Stimulated activated CD8-positive, alpha-beta memory T cell treated with anti-CD3 and anti-CD28 coated beads, Interleukin-12 subunit alpha, Interleukin-12 subunit beta, amount 100 ng/mL, for 4 hours (primary cell): ENCODE results near the gene SOCS3.

ENCODE experiments used
- DNase-seq: peaks from one replicate; pipeline ENCODE4 v3.0.0-alpha.2; 2020; ENCODE audit warnings: low read depth

SOCS3 gene

DNA sequence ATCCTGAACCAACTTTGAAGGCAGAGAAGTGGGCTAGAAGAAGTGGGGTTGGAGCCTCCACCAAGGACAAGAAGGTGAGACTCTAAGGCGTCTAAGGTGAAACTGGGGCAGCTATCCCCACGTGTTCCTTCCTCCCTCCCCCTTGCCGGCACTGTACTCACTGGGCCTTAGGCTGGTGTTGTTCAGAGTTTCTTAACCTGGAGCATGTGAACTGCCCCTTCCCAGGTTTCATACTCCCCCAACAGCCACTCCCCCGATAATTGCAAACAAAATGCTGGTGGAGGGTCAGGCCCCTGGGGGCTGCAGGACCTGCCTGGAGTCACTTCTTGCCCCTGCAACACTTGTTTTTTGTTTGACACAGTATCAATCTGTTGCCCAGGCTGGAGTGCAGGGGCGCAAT, 7.3 kb upstream of the SOCS3 start:
- DNase-seq = no peak

DNA sequence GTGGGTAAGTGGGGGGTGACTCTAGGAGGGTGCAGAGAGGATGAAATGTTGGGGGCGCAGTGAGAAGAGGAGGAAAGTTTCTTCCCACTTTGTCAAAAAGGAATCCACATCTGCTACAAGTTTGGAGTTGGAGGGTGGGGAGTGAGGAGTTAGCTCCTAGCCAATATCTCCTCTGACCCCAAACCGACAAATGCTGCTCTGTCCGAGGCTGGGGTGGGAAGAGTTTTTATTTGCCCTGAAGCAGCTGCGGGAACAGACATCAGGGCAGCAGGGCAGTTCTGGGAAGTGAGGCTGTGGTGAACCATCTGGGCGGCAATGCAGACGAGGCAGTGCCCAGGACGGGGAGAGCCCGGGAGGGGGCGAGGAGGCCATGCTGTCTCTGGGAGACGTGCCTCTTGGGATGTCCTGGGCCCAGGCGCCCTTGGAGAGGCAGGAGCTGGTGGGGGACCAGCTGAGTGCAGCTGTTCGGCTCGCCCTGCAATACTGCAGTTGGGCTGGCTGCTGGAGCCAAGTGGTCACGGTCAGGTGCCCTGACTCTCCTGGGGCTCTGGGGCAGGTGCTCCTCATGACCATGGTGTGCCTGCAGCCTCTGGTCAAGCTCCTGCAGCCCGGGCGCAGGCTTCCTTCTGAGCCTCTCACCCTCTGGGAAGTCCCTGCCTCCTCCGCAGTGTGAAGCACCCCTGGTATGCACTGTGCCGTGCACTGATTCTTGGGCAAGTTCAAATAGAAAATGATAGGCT, 6.4 kb upstream of the SOCS3 start:
- DNase-seq = no peak

DNA sequence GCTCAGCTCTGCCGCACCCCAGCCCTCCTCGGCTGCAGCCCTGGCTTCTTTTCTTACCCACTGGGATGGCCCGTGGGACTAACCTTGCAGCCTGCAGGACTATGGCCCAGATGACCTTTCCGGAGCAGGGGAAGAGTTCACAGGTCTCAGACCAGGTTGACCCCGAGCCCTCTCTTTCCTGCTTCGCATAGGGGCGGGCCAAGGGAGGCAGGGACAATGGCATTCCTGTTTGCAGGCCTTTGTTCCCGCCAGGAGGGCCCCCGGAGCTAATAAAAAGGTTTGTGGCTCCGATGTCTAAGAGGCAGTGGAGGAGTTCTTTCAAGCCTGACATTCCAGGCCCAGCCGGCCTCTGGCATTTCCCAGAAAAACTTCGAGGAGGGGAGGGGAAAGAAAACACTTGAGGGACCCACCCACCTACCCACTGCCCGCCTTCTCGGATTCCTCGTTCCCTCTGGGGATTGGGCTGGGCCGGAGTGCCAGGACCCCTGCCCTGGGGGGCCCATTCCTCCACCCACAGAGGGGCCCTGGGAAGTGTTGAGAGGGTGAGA, 5.8 kb upstream of the SOCS3 start:
- DNase-seq = no peak

DNA sequence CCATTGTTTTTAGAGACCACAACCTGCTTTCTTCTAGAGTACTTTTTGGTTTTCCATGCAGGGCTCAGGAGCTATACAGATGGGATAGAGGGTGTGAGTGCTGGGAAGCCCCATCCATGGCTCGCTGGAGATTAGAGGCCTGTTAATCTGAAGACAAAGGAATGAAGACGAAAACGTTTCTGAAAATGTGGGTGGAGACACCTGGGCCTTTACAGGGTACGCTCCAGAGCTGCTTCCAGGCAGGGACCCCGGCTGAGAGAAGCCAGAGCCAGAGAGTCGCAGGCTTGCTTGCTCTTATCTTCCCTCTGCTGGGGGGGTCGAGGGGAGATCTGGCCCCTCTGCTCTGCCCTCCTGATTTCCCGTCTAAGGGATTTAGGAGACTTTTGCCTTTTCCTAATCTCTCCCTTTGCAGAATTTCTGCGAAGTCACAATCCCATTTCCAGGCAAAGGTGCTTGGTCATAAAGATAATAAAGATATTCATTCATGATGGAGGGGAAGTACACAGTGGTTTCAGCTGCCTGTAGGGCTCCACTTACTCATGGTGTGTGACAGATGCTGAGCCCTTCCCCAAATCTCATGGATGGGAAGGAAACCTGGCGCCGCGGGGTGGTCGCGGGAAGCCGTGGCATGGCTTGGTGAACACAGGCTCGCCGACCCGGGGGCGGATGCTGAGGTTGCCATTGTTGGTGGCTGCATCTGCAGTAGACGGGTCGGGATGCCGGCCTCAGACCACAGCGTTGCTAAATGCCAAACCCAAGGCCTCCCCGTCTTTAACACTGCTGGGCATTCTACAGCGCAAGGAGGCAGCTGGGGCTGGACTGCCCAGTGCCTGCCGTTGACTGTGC, 4.8 kb upstream of the SOCS3 start:
- no peak for DNase-seq

DNA sequence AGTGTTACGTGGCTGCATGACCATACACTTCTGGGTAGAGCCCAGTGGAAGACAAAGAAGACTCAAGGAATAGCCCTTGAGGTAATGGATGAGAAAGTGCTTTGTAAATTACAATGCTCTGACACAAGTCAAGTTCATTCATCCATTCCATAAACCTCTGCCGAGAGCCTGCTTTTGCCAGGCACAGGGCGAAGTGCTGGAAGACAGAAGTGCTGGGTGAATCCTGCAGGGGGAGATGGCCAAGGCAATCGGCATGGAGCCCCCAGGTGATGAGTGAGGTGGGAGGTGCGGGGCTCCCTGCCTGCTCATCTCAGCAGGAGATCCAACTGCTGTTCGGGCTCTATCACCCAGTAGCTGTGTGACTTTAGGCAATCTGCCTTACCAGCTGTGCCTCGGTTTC, 2.8 kb upstream of the SOCS3 start:
- DNase-seq = no peak

DNA sequence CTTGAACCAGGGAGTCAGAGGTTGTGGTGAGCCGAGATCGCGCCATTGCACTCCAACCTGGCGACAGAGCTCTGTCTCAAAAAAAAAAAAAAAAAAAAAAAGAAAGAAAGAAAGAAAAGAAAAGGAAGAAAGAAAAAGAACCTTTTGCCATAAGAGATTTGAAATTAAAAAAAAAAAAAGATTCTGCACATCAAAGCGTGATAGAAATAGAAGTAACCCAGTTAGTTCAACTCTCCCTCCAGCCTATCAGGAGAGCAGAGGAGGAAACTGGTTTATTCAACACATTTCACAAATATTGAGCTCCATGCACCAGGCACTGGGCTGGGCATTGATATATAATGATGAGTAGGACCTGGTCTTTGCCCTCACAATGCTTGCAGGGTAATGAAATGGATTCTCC, 2.4 kb upstream of the SOCS3 start:
- DNase-seq = no peak

DNA sequence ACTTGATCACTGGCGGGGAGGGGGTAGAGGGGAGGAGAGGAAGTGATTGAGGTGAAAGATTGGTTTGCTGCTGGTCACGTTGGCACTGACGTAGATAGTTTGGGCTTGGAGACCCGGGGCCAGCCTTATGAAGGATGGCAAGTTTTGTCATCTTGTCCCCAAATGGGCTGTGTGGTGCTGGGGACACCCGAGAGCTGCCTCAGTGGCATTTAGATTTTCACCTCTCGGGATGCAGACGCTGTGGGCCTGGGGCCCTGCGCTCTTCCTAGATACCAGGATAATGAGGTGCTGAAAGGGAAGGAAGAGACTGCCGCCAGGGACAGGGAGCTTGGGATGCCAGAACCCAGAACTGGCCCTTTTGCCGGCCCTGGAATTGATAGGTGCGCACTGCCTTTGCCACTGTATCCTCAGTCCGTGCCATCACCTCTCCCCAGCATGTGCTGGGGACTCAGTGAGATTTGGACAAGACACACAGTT, 1.4 kb upstream of the SOCS3 start:
- no peak for DNase-seq

DNA sequence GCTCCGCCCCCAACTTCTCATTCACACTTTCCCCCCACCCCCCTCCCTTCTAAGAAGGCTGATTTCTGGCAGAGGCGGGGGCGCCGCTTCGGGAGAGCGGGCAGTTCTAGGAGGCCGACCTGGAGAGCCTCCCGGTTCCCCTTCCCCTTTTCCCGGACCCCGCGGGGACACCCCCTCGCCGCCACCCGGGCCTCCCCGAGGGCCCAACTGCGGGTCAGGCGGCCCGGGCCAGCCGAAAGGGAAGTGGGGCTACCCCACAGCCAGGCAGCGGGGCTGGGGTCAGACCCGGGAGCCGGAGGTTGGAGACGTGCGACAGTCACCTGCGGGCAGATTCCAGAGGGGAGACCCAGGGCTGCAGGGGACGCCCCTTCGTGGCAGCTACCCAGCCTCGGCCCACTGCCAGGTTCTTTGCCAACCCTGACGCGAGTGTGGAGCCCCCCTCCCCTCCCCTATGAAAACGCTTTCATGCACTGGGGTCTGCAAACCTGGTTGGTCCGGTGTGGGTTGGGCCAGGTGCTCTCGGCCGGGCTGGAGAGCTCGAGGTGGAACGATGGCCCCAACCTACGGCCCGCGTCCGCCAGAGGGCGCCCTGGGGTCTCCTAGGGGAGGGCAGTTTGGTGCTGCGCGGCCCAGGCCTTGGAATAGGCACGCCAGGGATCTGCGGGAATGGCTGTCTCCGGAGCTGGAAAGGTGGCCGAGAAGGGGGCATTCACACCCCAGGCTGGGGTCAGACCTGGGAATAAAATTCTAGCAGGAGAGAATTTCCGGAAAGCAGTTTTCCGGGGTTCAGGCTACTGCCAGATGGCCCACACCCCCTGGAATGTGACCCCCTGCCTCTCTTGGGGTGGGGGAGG, 721 bp upstream of the SOCS3 start:
- peak; percentile 79 for DNase-seq

DNA sequence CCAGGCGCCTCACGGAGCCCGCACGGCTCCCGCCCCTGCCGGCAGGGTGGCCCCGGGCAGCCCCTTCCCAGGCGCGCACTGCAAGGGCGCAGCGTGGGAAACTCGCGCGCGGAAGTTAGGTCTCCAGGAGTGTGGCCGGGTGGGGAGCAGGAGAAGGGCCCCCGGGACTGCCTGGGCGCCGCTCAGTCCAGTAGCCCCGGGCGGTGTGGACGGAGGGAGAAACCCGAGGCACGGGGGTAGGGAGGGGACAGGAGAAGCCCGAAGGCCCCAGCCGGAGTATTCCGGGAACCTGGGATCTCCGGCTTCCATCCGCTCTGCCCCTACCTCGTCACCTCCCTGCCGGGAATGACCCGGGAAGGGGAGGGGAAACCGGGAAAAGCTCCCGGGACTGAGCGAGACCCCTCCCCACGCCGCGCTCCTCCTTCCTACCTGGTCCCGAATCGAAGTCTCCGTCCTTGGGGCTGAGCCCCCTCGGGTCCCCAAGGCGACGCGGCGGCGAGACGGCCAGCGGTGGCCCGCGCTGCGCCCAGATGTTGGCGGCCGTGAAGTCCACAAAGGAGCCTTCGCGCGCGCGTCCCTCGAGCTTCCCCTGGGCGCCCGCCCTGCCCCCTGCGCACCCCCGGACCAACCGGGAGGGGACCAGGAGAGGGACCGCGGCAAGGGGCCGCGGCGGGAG, 418 bp downstream of the SOCS3 start:
- DNase-seq = no peak

DNA sequence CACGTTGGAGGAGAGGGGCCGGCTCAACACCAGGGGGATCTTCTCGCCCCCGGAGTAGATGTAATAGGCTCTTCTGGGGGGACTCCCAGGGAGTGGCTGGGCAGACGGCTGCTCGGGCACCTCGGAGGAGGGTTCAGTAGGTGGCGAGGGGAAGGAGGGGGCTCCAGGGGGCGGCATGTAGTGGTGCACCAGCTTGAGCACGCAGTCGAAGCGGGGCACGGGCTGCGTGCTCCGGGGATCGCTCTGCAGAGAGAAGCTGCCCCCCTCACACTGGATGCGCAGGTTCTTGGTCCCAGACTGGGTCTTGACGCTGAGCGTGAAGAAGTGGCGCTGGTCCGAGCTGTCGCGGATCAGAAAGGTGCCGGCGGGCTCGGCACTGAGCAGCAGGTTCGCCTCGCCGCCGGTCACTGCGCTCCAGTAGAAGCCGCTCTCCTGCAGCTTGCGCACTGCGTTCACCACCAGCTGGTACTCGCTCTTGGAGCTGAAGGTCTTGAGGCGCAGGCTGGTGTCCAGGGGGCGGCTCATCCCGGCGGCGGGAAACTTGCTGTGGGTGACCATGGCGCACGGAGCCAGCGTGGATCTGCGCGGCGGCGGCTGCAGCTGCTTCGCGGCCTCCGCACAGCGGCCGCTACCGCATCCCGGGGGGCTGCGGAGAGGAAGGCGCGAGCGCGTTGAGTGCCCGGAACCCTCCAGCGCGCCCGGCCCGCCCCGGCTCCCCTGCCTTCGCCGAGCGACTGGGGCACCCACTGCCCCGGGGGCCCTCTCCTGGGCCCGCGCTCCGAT, 1.1 kb downstream of the SOCS3 start:
- no peak for DNase-seq

DNA sequence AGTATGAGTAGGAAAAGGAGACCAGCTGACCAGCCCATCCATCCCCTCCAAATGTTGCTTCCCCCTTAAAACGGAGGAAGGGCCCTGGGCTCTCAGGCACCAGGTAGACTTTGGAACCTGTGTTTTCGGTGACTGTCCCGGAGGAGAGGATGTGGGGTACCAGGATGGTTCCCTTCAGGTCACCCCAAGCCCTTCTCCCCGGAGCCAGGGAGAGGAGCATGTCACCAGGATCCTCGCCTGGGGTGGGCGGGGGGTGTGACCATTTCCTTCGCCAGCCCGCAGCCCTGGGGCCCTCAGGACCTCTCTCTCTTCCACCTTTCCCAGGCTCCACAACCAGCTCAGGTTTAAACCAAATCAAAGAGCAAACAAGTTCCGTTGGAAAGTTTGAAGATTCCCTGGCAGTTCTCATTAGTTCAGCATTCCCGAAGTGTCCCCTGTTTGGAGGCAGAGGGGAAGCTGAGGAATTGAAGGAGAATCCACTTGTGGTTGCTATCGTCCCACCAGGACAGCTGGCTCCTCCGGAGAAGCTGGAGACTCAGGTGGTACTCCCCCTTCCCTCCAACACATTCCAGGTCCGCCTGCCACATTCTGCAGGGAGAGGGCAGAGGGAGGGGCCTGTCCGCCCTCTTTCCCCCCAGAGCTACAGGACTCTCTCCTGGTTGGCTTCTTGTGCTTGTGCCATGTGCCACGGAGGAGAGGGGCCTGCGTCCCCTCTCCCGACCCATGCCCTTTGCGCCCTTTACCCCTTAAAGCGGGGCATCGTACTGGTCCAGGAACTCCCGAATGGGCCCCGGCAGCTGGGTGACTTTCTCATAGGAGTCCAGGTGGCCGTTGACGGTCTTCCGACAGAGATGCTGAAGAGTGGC, 2.0 kb downstream of the SOCS3 start:
- no peak for DNase-seq

DNA sequence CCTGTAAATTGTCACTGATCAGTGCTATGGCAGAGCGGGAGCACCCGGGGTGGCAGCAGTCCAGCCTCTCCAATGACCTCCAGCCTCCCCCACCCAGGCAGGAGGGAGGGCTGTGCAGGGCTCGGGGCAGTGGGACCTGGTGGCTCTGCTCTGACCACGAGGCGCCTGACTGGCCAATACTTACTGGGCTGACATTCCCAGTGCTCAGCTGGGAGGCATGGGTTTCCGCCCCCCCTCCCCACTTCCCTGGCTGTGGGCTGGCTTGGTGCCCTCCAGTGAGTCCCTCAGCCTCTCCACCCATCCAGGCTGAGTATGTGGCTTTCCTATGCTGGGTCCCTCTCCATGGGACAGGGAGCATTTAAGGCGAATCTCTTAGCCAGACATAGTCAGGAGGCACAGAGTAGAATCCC, 2.7 kb downstream of the SOCS3 start:
- DNase-seq = no peak

DNA sequence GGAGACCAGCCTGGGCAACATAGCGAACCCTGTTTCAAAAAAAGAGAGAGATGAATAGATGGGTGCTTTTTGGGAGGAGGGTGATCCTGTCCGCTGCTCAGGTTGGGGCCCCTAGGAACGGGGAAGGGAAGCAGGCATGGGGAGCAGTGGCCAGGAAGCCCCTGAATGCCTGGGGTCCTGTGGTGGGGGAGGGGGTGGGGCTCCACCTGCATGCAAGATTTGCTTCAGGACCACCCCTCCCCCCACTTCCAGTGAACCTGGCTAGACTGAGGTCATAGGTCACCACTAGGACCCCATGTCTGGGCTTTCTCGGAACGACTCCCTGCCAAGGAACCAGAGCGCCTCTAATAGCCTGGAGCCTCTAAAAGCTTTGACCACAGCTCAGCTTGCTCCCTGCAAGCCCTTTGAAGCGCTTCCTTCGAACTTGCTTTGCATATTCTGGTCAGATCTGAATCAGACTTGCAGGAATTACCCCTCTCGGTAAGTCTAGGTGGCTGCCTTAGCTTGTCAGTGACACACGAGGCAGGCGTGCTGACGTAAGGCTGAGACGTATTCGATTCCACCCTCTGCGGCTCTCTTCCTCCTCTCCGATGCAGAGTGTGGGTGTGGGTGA, 3.7 kb downstream of the SOCS3 start:
- peak; percentile 76 for DNase-seq

DNA sequence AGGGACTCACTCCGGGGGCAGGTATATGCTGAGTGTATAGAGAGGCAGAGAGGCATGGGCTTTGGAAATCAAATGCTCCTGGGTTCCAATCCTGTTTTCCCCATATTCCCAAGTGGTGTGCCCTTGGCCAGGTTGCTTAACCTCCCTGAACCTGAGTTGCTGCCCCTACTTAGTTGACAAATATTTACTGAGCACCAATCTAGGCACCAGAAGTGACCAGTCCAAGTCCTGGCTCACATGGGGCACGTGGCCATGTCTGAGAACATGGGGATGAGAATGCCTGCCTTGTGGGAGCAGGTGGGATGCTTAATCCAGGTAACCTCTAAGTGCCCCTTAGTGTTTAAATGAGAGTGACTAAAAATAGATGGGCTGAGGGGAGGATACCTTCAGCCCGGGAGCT, 4.2 kb downstream of the SOCS3 start:
- no peak for DNase-seq

DNA sequence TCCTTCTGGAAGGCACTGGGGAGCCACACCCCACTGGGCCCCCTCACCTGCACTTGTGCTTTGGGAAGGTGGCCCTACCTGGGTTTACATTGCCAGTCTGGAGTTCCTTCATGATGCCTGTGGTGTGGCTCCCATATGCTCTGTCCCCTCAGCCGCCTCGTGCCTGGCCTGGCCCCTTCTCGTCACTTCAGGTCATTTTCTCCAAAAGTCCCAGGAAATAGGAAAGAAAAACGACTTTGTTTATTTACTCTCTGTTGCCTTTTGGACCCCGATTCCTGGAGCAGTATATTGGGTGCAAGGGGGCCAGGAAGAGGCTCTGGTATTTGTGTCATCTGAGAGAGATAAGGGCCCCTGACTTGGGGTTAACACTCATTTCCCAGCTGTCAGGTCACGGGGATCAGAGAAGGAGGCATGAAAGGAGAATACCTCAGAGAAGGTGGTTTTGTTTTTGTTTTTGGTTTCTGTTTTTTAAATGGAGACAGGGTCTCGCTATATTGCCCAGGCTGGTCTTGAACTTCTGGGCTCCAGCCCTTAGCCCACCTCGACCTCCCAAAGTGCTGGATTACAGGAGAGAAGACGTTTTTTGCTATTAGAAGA, 4.7 kb downstream of the SOCS3 start:
- no peak for DNase-seq

DNA sequence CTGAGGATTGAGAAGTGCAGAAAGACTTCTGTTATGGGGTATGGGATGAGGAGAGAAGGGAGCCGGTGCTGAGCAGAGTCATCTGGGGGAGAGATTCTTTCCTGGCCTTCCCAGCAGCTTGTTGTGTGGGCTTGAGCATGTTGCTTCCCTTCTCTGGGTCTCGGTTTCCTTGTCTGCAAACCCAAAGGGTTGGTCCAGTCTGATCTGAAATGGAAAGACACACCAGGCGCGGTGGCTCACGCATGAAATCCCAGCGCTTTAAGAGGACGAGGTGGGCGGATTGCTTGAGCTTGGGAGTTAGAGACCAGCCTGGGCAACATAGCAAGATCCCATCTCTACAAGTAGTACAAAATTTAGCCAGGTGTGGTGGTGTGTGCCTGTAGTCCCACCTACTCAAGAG, 6.0 kb downstream of the SOCS3 start:
- DNase-seq = no peak

DNA sequence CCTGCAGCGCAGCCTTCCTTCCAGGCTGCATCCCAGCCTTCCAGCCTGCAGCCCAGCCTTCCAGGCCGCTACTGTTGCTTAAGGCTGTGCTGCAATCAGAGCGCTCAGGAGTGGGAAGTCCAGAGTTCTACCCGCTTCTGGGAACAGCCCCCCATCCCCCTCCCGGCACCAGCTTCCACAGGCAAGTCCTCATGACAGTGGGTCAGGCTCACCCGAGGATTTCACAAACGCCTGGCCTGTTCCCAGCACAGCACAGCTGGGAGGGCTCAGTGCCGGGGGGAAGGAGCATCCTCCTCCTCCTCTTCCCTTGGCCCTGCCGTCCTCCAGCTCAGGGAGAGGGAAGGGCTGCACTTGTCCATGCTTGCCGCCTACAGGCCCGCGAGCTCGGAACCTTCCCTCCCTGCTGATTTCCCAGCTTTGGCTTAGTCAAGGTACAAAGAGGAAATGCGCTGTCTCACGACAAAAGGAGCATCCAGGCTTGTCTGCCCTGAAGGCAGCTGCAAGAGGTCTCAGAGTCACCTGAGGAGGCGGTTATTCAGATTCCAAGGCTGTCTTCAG, 8.3 kb downstream of the SOCS3 start:
- DNase-seq = no peak

DNA sequence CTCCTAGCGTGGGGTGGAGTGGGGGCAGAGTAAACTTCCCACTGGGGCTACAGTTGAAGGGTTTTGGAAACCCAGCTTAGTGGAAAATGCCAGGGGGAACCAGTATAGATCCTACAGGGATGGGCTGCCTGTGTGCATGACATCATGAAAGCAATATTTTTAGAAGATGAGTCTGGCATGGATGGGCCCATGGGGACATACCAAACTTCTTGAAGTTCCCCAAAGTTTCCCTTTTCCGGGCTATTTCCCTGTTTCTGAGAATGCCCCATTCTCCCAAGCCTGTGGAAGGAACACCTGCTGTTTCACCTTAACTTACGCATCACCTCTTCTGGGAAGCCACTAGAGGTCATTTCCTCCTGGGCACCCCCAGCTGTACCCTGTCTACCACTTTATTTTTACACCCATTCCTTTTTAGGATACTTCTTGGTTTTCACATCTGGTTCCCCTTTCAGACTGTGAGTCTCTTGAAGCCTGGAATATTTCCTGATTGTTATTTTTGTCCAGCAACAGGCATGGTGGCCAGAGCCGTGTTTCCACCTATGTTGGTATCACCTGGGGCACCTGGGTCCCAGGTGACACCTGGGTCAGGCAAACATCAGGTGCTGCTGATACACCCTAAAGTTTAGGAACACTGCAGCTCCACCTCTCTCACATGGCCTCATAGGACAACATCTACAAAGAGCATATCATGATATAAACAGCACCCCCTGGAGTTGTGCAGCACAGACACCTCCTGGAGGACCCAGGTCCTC, 9.8 kb downstream of the SOCS3 start:
- no peak for DNase-seq
